Nucleus accumbens (tissue), 56 donors: ENCODE results near the gene SEC11C.
A peak's percentile ranks its signal among the peaks of the same experiment; 100 is the strongest.

Source experiments
- DNase-seq, 56 donors: peaks; one replicate each; lab custom pipeline; 2025; lab: John Stamatoyannopoulos, UW

The SEC11C gene

GRCh38 chr18:59143441-59143840, 3.8 kb downstream of the SEC11C start:
- no peak for DNase-seq

GRCh38 chr18:59144483-59144882, 4.8 kb downstream of the SEC11C start:
- no peak for DNase-seq

GRCh38 chr18:59145055-59145454, 5.4 kb downstream of the SEC11C start:
- peak in 2 of 56 donors; percentile 1 to 13 for DNase-seq

GRCh38 chr18:59148192-59148591, 8.5 kb downstream of the SEC11C start:
- DNase-seq = no peak

GRCh38 chr18:59149007-59149406, 9.3 kb downstream of the SEC11C start:
- DNase-seq = no peak

- DNase-seq = no peak
Measured at GRCh38 chr18:59149416-59149815, 9.7 kb downstream of the SEC11C start.

- DNase-seq = no peak
Measured at GRCh38 chr18:59150236-59150635, 10.6 kb downstream of the SEC11C start.

GRCh38 chr18:59155153-59155552, 15.5 kb downstream of the SEC11C start:
- no peak for DNase-seq

- DNase-seq = no peak
Measured at GRCh38 chr18:59156316-59156715, 16.6 kb downstream of the SEC11C start.

GRCh38 chr18:59159265-59159664, 19.6 kb downstream of the SEC11C start:
- no peak for DNase-seq

- no peak for DNase-seq
Measured at GRCh38 chr18:59159986-59160385, 20.3 kb downstream of the SEC11C start.

- no peak for DNase-seq
Measured at GRCh38 chr18:59172664-59173249, 33.1 kb downstream of the SEC11C start.

- DNase-seq = no peak
Measured at GRCh38 chr18:59177485-59177884, 37.8 kb downstream of the SEC11C start.

GRCh38 chr18:59180150-59180845, 40.6 kb downstream of the SEC11C start:
- DNase-seq = no peak

GRCh38 chr18:59182673-59183072, 43.0 kb downstream of the SEC11C start:
- no peak for DNase-seq

GRCh38 chr18:59189008-59189407, 49.3 kb downstream of the SEC11C start:
- DNase-seq = no peak

GRCh38 chr18:59189746-59190145, 50.1 kb downstream of the SEC11C start:
- DNase-seq = no peak

- DNase-seq = no peak
Measured at GRCh38 chr18:59196161-59196725, 56.6 kb downstream of the SEC11C start.

GRCh38 chr18:59197636-59198035, 58.0 kb downstream of the SEC11C start:
- no peak for DNase-seq

- no peak for DNase-seq
Measured at GRCh38 chr18:59198215-59198614, 58.5 kb downstream of the SEC11C start.

- DNase-seq = no peak
Measured at GRCh38 chr18:59200787-59201186, 61.1 kb downstream of the SEC11C start.

GRCh38 chr18:59202258-59202820, 62.7 kb downstream of the SEC11C start:
- DNase-seq = no peak
